HG02884 (cell line): ENCODE data around the gene GABARAP.

Experiments
- ATAC-seq: cut with Tn5 transposase; IDR thresholded peaks from one replicate; pipeline ENCODE4 v1.9.1; 2021; ENCODE audit warnings: mild to moderate bottlenecking, moderate library complexity; ENCODE audit not compliant: unreplicated experiment

GABARAP gene

DNA sequence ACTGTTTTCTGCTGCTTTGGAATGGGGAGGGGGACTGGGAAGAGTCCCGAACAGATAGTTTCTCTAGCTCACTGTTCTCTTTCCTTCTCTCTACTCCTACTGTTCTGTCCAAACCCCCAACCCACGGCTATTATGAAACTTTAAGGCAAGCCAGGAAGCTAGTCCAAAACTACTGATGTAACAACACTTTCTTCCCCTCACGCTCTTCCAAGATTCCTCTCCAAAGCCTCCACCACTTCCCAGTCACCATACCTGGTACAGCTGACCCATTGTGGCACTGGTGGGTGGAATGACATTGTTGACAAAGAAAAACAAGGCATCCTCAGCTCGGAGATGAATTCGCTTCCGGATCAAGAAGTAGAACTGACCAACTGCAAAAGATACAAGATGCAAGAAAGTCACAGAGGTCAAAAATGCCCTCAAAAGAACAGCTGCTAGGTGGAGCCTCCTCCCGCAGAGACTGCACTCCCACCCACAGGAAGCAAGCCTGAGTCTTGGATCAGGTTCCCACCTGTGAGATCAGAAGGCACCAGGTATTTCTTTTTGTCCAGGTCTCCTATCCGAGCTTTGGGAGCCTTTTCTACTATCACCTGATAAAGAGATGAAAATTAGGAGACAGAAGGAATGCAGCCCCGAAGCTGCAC, 1.0 kb downstream of the GABARAP start:
- ATAC-seq, result no peak

DNA sequence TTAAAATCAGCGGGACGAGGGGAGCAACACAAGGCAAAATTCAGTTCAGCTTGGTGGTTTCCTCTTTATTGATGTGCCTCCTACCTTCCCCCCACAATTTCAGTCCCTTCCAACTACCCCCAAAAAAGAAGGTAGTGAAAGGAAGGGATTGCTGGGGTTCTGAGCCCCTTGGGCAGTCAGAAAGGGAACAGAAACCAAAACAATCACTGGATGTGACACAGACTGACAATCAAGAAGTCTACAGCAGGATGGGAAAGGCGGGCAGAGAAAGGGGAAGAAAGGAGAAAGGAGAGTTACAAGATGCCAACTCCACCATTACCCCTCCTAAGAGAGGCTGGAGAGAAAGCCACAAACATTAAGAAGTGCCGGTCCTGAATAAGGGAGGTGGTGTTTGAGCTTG, 1.9 kb downstream of the GABARAP start:
- ATAC-seq, result no peak

DNA sequence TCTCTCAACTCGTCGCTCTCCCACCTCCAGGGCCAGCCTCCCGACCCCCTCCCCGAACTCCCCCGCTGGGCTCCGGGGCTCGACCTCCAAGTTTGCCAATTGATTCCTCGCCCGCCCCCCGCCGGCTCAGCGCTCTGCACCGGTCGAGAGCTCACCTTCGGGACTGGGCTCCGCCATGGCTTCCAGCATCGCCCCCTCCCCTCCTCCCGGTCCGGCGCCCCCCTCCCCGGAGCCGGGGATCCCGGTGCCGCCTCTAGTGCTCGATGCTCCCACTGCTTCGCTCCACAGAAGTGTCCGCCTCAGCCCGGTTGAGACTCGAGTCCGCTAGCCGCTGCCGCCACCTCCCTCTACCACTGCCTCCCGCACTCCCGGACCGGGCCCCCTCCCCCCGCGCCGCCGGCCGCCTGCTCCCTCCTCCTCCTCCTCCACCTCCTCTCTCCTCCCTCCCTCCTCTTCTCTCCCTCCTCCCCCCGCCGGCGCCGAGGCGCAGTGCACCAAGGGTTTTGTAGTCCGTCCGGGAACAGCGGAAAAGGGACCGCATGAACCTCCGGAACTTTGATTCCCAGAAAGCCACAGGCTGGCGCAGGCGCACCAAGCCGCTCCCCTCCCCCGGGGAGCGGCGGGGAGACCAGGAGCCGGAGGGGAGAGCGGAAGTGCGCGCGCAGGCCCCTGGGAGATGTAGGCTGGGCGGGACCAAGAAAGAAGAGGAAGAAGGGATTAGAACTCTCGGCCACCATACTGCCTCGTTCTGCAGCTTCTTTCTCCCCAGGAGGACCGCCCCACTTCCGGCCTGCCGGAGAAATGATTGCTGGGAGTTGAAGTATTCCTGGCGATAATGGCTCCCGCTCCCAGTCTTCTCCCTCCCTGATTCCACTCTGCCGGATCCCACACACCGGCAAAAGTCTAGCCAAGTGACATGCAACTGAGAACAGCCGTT, 2.9 kb downstream of the GABARAP start, which contains the start of gene PHF23:
TSS of gene PHF23 (minus strand) at position 367 of the 937 bp plus-strand sequence. CDS start at position 189, 178 bp downstream.
- peak; percentile 47 for ATAC-seq

DNA sequence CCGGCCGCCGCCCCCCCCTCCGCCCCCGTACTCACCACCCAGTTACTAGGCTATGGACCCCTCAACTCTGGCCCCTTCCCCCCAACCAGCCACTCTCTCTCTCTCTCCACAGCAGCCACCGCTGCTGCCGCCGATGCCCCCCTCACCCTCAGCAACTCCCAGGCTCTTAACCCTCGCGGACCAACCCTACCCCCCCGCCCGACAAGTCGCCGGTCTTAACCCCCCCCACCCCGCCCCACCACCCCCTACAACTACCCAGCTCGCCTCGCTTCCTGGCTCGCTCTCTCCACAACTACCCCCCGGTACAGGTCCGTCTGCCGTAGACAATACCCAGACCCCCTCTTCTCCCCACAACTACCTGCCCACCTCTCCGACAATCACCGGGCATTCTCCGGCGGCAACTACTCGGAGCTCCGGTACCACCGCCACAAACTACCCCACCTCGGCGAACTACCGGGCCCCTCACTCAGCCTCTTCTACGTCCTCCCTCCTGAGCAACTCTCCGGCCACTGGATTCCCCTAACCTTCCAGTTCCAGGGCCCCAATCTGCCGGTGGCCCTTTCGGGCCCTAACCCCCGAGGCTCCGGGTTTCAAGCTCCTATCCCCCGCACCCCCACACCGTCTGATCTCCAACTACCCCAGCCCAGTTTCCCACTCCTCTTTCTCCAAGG, 3.7 kb downstream of the GABARAP start:
- no peak for ATAC-seq

DNA sequence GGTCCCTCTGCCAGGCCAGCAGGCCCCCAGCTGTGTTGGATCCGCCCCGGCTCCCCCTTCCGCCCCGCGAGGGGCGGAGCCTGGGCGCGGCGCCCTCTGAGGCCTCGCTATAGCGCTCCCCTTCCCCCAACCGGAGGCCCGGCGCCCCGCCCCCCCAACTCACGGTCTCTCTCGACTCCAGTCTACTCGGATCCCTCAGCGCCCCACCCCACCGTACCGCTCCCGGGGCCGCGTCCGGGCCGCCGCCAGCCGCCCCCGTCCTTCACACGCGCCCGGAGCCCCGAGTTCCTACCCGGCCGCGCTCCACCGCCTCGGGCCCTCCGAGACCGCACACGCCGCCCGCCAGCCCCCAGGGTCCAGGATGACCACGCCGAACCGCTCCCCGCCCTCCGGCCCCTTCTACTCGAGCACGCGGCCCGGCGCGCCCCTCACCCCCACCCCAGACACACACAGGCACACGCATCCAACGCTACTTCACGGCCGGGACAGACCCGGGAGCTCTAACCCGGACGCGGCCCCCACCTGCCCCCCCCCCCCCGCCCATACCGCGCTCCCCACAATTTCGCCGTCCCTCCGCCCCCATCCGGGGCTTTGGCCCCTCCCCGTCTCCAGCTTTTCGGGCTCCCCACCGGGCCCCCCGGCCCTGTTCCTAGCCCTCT, 4.4 kb downstream of the GABARAP start:
- no peak for ATAC-seq

DNA sequence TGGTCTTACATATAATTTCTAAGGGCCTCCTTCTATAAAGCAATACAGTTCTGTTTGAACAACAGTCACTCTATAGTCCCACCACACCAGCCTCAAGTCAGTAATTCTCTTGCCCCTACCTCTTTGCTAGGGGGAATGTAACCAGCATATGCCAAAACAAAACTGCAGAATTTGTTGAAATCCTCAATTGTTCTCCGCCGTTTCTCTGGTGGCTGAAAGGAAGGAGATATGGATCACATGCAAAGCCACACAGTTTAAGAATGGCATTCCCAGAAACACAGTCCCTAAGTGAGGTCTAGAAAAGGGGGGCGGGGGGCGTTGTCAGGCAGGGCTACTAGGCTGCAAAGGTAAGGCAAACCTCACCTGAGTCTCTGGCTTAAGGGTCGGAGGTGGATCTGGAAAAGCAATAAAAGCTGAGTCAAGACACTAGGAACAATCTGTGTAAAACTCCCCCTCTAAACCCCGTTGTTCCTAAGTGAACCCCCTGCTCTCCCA, 4.9 kb downstream of the GABARAP start:
- no peak for ATAC-seq

DNA sequence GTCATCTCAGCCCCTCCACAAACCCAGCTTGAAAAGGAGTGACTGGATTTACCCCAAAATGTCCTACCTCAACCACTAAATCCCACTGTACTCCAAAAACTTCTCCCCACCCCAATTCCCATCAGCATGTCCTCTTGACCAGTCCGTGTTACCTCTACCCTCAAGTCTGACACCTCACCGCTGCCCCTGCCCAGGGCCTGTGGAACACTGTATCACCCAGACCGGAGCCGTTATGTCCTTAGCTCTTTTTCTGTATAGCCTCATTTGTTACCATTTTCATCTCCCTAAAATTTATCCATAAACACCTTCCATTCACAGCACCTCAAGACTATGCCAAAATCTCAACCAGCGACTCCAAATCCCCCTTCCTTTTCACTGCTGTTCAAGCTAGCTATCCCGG, 5.4 kb downstream of the GABARAP start:
- ATAC-seq, result no peak

DNA sequence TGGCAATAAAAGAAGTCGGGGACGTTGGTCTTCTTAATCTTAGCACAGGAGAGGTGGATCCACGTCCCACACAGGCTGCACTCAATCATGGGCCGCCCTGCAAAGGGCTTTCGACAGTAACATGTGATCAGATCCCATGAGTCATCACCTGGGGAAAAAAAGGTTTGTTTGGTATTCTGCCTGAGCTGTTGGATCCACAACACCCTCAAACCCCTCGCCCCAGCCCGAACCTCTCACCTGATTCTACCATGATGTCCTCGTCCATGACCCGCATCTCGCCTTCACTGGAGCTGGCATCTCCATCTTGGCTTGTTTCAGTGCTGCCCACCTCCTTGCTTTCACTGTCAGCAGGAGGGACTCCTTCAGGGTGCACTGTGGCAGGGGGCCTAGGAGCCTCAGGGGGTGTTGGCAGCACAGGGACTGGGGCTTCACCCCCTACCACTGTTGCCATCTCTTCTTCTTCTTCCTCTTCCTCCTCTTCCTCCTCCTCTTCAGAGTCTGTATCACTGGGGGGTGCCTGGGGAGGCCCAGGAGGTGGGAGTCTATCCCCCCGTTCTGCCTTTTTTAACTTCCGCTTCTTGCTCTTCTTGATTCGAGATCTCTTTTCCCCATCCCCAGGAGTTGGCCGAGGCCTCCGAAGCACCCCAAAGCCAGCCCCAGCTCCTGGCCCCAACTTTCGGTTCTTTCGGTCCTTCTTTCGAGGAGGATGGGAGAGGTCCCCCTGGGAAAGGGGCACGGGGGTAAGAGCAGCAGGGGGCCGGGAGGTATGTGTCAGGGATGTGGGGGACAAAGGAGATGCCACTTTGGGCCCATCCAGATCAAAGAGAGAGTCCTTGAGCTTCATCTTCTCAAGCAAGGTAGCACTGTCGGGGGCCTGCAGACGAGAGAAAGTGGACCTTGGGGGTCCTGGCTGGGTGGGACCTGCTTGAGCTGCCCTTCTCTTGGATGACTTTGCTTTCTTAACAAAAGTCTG, 6.3 kb downstream of the GABARAP start:
- ATAC-seq, result no peak

DNA sequence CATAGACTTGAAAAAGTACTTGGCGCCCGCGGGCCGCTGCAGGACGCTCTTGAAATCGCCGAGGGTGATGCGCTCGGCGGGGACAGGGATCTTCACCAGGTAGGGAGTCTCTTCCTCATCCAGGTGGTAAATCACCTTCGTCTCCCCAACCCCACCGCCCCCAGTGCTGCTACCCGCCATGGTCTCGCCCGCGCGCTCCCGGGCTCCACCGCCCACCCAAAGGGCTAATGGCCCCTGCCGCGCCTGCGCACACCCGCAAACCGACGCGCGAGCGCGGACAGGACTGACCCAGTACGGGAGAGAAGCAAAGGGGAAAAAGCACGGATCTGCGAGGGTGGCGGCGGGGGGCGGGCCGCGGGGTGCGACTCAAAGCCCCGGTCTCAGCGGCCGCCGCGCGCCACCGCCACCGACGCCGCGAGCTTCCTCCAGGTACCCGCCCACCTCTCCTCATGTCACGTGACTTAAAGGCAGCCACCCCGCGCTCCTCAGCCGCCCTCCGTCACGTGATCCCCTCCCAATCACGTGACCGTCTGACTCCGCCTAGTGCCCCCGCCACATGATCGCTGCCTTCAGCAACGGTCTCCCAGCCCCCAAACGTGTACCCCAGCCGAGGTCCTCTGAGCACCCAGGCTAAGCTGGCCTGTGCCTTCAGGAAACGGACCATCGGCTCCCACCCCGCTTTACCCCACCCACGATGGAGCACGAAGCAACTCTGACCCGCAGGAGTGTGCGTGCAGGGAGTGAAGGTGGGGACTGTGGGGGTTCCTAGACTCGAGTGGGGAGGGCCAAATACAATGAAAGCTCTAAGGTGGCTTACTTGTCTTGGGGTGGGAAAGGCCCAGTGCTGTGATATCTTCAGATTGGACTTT, 7.9 kb downstream of the GABARAP start, which contains the start of gene DVL2:
TSS of gene DVL2 (minus strand) at position 435 of the 869 bp plus-strand sequence. CDS start at position 180, 255 bp downstream.
- ATAC-seq, result peak; percentile 36

DNA sequence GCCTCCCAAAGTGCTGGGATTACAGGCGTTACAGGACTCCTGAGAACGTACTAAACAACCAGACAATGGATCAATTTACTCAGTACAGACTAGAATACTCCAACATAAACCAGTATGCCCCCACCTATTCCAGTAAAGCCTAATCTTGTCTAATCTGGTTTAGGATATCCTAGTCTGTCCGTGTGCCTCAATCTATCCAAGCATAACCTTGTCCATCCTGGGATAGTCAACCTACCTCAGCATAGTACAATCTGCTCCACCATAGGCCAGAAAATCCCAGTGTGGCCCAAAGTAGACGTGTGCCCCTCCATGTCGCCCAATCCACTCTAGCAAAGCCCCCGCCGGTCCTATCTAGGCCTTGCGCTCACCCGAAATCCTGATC, 8.6 kb downstream of the GABARAP start:
- no peak for ATAC-seq

DNA sequence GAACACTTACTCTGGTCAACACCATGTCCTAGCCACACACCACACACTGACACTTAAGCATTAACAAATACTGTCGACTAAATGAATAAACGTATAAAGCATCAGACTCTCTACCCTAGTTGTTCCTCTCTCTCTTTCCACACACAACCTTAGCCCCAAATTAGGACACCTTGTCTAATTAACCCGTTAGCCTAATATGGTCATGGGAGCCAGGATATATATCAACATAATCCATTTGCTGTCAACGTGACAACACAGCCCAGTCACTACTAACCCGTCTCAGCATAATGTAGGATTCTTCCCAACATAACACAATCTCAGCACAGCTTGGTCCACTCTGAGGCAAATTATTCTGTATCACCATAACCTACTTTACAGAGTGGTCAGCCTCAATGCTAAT, 10.1 kb downstream of the GABARAP start:
- no peak for ATAC-seq

DNA sequence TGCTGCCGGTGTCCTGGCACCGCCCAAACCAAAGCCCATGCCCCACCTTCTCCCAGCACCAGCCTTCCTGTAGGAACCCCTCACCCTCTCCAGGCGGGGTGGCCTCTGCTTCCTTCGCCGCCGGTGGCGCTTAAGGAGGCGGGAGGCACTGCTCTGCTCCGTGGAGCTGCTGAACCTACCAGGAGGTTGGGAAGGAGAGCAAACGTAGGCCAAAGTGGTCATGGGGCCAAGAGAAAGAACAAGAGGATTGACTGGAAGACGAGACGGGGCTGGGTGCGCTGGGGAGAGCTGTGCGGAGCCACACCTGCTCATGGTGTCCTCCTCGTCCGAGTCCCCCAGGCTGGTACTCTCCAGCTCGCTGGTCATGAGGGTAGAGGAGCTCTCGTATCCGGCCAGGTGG, 12.7 kb downstream of the GABARAP start:
- ATAC-seq, result no peak

DNA sequence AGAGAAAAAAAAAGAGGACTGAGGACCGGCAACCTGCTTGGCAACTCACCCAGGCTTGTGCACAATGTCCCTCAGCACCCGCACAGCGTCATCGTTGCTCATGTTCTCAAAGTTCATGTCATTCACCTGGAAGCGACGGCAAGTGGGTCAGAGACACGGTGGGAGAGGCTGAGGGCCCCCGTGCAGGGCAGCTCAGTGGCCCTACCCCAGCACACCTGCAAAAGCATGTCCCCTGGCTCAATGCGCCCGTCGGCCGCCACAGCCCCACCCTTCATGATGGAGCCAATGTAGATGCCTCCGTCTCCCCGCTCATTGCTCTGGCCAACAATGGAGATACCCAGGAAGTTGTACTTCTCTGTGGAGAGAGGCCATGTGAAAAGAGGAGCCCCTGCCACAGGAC, 13.3 kb downstream of the GABARAP start:
- ATAC-seq, result no peak

DNA sequence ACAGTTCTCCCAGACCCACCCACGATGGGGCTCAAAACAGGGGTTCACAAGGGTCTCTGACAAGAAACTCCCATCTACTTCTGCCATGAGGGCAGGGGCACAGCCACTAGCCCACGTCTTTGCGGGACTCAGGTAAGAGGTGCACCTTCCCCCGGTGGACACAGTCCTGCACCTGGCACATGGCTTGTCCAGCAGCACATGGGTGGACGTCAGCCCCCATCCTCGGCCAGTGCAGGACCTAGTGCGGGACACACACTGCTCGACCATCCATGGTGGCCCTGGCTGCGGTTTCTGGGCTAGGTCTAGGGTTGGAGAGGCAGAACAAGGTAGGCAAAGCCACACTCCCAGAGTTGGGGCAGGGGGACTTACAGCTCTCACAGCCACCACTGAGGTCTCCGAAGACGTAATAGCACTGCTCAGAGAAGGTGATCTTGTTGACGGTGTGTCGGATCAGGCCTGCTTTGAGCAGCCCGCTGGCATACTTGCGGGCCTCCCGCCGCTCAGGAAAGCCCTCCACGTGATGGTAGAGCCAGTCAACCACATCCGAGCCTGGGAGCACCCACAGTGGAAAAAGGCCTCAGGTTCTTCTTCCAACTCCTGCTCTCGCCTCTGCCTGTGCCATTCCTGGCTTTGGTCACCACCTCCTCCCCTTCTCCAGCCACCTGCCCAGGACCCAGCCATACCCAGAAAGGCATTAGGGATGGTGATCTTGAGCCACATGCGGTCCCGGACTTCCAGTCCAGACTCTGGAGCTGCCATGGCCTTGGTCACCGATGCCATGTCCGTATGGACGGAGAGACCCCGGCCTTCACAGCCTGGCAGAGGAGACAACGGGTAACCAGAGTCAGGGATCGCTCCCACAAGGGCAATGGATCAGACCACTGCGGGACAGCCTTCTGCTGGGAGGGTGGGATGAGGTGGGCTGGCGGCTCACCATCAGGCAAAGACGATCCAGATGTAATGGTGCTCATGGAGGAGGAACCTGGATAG, 15.2 kb downstream of the GABARAP start:
- no peak for ATAC-seq

DNA sequence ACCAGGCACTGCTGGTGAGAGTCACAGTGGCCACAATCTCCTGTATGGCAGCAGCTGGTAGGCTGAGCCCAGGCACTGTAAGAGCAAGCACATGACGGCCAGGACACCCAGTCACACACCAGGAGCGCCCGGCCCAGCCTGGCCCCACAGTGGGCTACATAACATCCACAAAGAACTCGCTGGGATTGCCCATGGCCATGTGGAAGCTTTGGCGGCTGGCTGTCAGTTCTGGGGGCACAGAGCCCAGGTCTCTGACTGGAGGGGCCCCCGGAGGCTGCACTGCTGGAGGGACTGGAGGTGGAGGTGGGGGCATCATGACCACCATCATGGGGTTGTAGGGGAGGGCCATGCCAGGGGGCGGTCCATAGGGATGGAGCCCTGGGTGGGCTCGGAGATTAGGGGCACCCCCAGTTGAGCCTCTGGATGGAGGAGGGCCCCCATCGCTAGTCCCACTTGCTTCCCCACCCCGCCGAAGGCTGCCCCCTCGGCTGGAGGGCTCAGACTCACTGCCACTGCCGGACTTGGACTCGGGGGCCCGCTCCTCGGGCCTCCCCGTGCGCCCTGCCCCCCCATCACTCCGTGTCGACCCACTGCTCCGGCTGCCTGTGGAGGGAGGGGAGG, 16.4 kb downstream of the GABARAP start:
- no peak for ATAC-seq

DNA sequence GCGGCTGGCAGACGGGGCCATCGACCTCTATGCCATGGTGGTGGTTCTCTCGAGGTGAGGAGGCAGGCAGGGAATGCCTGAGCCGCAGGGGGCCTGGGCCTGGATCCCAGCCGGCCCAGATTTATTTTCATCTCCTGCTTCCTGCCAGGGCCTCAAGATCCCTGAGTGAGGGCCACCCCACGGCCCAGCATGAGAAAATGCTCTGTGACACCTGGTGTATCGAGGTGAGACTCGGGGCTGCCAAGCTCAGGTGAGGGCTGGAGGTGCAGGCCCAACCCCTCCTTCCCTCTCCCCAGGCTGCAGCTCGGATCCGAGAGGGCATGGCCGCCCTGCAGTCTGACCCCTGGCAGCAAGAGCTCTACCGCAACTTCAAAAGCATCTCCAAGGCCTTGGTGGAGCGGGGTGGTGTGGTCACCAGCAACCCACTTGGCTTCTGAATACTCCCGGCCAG, 17.6 kb downstream of the GABARAP start:
- ATAC-seq, result no peak

DNA sequence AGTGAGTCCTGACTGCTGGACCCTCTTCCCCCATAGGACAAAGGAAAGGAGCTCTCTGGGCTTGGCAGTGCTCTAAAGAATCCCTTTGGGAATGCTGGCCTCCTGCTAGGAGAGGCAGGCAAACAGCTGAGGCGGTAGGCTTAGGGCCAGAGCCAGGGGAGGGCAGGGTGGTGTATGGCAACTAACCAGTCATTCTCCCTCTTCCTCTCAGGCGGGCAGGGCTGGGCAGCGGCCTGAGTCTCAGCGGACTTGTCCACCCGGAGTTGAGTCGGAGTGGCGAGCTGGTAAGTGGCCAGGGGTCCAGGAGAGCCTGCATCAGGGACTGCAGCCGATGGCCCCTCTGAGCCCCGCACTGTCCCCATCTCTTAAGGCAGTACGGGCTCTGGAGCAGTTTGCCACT, 18.1 kb downstream of the GABARAP start:
- ATAC-seq, result no peak
